HCT116 (cell line): ENCODE results near the gene ZCWPW1.
"Not testable (repeated sequence)": the region's sequence is repeated elsewhere in the genome, so short reads cannot be mapped to it uniquely, and the experiment has no call there.

Source experiments
- CEBPB ChIP-seq: IDR thresholded peaks from 2 replicates; pipeline ENCODE4 v1.6.1; 2012; ENCODE audit warnings: low read depth
- ELF1 ChIP-seq: IDR thresholded peaks from 2 replicates; pipeline ENCODE4 v1.6.1; 2012; ENCODE audit warnings: low read depth, borderline replicate concordance
- EZH2 ChIP-seq: fragments of 200-600 bp; sonication (generic); IDR thresholded peaks from 2 replicates; pipeline ENCODE4 v1.6.1; 2017; ENCODE audit warnings: antibody characterized with exemption, mixed run types
- EZH2phosphoT487 ChIP-seq: fragments of 200-600 bp; IDR thresholded peaks from 2 replicates; pipeline ENCODE4 v1.6.1; 2018; ENCODE audit warnings: antibody characterized with exemption, borderline replicate concordance
- JUND ChIP-seq: IDR thresholded peaks from 2 replicates; pipeline ENCODE4 v1.6.1; 2012
- POLR2A ChIP-seq: IDR thresholded peaks from 2 replicates; pipeline ENCODE4 v1.7.0; 2011; ENCODE audit warnings: borderline replicate concordance; ENCODE audit not compliant: insufficient read depth, insufficient read length; ENCODE audit errors: extremely low read depth
- POLR2AphosphoS5 ChIP-seq: IDR thresholded peaks from 2 replicates; pipeline ENCODE4 v1.6.1; 2011; ENCODE audit warnings: mild to moderate bottlenecking, low read depth, low read length, moderate library complexity
- RAD21 ChIP-seq: IDR thresholded peaks from 2 replicates; pipeline ENCODE4 v1.6.1; 2012; ENCODE audit warnings: low read depth, mild to moderate bottlenecking
- ZNF274 ChIP-seq: fragments of 200-500 bp; sonication (Bioruptor generic); IDR thresholded peaks from 2 replicates; pipeline ENCODE4 v1.6.1; 2014; ENCODE audit warnings: mild to moderate bottlenecking, low read depth, low read length, inconsistent platforms
- TF ChIP-seq, protein P1 (sequence below), 3 experiments: fragments of 200-600 bp in 1 of 3; sonication (generic) in 1 of 3; IDR thresholded peaks in 2 of 3; conservative IDR thresholded peaks in 1 of 3; 2 replicates each; pipeline ENCODE4 v1.5.1; 2012 to 2017; ENCODE audit warnings: low read depth in 2 of 3, low read length in 2 of 3, antibody characterized with exemption in 1 of 3, borderline replicate concordance in 1 of 3, control low read depth in 1 of 3, mild to moderate bottlenecking in 1 of 3, mixed read lengths in 1 of 3, mixed run types in 1 of 3, moderate library complexity in 1 of 3; ENCODE audit not compliant: insufficient read depth in 1 of 3
- TF ChIP-seq, protein P2 (sequence below): IDR thresholded peaks from 2 replicates; pipeline ENCODE4 v1.6.1; 2012

DNA sequence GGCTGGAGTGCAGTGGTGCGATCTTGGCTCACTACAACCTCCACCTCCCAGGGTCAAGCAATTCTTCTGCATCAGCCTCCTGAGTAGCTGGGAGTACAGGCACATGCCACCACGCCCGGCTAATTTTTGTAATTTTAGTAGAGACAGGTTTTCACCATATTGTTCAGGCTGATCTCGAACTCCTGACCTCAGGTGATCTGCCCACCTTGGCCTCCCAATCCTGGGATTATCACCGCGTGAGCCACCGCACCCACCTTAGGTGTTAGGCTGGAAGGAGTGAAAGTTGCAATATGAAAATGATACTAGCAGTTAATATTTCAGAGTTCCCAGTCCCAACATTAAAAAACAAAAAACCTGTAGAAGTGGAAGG is 62.5 kb downstream of the ZCWPW1 start:
- TF ChIP-seq POLR2A, EZH2, RAD21, JUND, POLR2AphosphoS5, ZNF274, EZH2phosphoT487, CEBPB, ELF1: not testable (repeated sequence)
- TF ChIP-seq, protein P1, sequence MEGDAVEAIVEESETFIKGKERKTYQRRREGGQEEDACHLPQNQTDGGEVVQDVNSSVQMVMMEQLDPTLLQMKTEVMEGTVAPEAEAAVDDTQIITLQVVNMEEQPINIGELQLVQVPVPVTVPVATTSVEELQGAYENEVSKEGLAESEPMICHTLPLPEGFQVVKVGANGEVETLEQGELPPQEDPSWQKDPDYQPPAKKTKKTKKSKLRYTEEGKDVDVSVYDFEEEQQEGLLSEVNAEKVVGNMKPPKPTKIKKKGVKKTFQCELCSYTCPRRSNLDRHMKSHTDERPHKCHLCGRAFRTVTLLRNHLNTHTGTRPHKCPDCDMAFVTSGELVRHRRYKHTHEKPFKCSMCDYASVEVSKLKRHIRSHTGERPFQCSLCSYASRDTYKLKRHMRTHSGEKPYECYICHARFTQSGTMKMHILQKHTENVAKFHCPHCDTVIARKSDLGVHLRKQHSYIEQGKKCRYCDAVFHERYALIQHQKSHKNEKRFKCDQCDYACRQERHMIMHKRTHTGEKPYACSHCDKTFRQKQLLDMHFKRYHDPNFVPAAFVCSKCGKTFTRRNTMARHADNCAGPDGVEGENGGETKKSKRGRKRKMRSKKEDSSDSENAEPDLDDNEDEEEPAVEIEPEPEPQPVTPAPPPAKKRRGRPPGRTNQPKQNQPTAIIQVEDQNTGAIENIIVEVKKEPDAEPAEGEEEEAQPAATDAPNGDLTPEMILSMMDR (IDR thresholded peaks at IDR 0.05 in 2 of 3, conservative IDR thresholded peaks at IDR 0.05 in 1 of 3; ENCODE audit: borderline replicate concordance in 1 of 3, insufficient read depth in 1 of 3, low read depth in 2 of 3, low read length in 2 of 3) = not testable (repeated sequence)
- TF ChIP-seq, protein P2, sequence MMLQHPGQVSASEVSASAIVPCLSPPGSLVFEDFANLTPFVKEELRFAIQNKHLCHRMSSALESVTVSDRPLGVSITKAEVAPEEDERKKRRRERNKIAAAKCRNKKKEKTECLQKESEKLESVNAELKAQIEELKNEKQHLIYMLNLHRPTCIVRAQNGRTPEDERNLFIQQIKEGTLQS = not testable (repeated sequence)
